Umbilical cord (tissue), 1 donor: ENCODE results near the gene LCN12. TPM values are rescaled to one million over a fixed set of nuclear protein-coding genes. Genes with fewer than 3 reads are reported as not detected.

Source experiments
- total RNA-seq: library from RNA; depleted of rRNA; stranded (reverse); fragments of >200 nt; gene quantifications from one replicate; pipeline ENCODE4 v1.2.3, GENCODE V29; 2014; ENCODE audit warnings: low replicate concordance; ENCODE audit not compliant: insufficient read depth

Gene LCN12
- total RNA-seq, 1 donor from 2014 or later = not detected

Other genes with a start within 250 kb of the LCN12 start
- 3.1 TPM for gene DIPK1B, start 239.7 kb upstream of the LCN12 start, total RNA-seq
- 2.2 TPM for gene LCN10, start 209.3 kb upstream of the LCN12 start, total RNA-seq
- not detected for gene LCN6, start 203.7 kb upstream of the LCN12 start, total RNA-seq
- 0.48 TPM for gene LCN8, start 194.0 kb upstream of the LCN12 start, total RNA-seq
- gene LCN15, start 187.8 kb upstream of the LCN12 start, total RNA-seq = 2.2 TPM
- 90.5 TPM for gene TMEM141, start 160.9 kb upstream of the LCN12 start, total RNA-seq
- not detected for gene CCDC183, start 155.9 kb upstream of the LCN12 start, total RNA-seq
- 40.2 TPM for gene RABL6, start 144.3 kb upstream of the LCN12 start, total RNA-seq
- 1.4 TPM for gene AJM1, start 109.8 kb upstream of the LCN12 start, total RNA-seq
- 49.1 TPM for gene PHPT1, start 102.9 kb upstream of the LCN12 start, total RNA-seq
- 4.6 TPM for gene MAMDC4, start 99.9 kb upstream of the LCN12 start, total RNA-seq
- gene EDF1, start 86.0 kb upstream of the LCN12 start, total RNA-seq = 217 TPM
- 5.1 TPM for gene TRAF2, start 65.8 kb upstream of the LCN12 start, total RNA-seq
- gene FBXW5, start 7.5 kb upstream of the LCN12 start, total RNA-seq = 75.8 TPM
- gene C8G, start 7.0 kb upstream of the LCN12 start, total RNA-seq = not detected
- gene PTGDS, start 25.2 kb downstream of the LCN12 start, total RNA-seq = 49.6 TPM
- gene LCNL1, start 30.7 kb downstream of the LCN12 start, total RNA-seq = 0.72 TPM
- 10.6 TPM for gene PAXX, start 40.1 kb downstream of the LCN12 start, total RNA-seq
- 24.3 TPM for gene CLIC3, start 44.3 kb downstream of the LCN12 start, total RNA-seq
- 20.2 TPM for gene ABCA2, start 76.0 kb downstream of the LCN12 start, total RNA-seq
- 0.96 TPM for gene FUT7, start 79.8 kb downstream of the LCN12 start, total RNA-seq
- gene NPDC1, start 93.9 kb downstream of the LCN12 start, total RNA-seq = 6.5 TPM
- gene ENTPD2, start 101.8 kb downstream of the LCN12 start, total RNA-seq = not detected
- 2.6 TPM for gene SAPCD2, start 118.3 kb downstream of the LCN12 start, total RNA-seq
- gene UAP1L1, start 125.2 kb downstream of the LCN12 start, total RNA-seq = 8.2 TPM
- gene MAN1B1, start 134.7 kb downstream of the LCN12 start, total RNA-seq = 41.4 TPM
- 67.9 TPM for gene DPP7, start 162.5 kb downstream of the LCN12 start, total RNA-seq
- gene GRIN1, start 186.9 kb downstream of the LCN12 start, total RNA-seq = 5.1 TPM
- not detected for gene LRRC26, start 217.8 kb downstream of the LCN12 start, total RNA-seq
- not detected for gene TMEM210, start 219.8 kb downstream of the LCN12 start, total RNA-seq
- 18.3 TPM for gene ANAPC2, start 236.3 kb downstream of the LCN12 start, total RNA-seq
- 30.8 TPM for gene SSNA1, start 236.4 kb downstream of the LCN12 start, total RNA-seq
- gene TPRN, start 248.5 kb downstream of the LCN12 start, total RNA-seq = 2.2 TPM